Measurements from ENCODE around the gene FBXL16.

DNA sequence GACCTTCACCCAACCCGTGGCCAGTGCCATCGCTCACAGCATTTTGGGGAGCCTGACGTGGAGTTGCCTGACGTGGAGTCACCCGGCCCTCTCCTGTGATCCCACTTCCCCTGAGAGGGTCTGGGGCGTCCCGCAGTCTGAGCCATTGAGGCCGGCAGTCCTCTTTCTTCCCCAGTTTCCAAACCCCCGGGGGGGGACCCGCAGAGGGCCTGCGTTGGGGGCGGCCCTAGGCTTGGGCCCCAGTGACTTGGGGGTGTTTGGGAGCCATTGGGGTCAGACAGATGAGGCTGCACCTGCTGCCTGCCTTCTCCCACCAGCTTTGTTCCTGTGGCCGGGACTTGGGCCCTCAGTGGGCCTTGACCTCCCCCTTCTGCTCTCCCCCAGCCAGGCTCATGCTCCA lies 35.9 kb downstream of the FBXL16 start:
- no peak for TF ChIP-seq EZH2phosphoT487 (IDR thresholded peaks at IDR 0.05; ENCODE audit: low read depth, severe bottlenecking, unreplicated experiment)
- TF ChIP-seq, protein P1, sequence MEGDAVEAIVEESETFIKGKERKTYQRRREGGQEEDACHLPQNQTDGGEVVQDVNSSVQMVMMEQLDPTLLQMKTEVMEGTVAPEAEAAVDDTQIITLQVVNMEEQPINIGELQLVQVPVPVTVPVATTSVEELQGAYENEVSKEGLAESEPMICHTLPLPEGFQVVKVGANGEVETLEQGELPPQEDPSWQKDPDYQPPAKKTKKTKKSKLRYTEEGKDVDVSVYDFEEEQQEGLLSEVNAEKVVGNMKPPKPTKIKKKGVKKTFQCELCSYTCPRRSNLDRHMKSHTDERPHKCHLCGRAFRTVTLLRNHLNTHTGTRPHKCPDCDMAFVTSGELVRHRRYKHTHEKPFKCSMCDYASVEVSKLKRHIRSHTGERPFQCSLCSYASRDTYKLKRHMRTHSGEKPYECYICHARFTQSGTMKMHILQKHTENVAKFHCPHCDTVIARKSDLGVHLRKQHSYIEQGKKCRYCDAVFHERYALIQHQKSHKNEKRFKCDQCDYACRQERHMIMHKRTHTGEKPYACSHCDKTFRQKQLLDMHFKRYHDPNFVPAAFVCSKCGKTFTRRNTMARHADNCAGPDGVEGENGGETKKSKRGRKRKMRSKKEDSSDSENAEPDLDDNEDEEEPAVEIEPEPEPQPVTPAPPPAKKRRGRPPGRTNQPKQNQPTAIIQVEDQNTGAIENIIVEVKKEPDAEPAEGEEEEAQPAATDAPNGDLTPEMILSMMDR (IDR thresholded peaks at IDR 0.05; ENCODE audit: poor library complexity), result no peak
